GM18502 (cell line): Measurements from ENCODE around the gene KRTAP10-3.
"Not testable (repeated sequence)": the region's sequence is repeated elsewhere in the genome, so short reads cannot be mapped to it uniquely, and the experiment has no call there.

ENCODE experiments used
- ATAC-seq: cut with Tn5 transposase; IDR thresholded peaks from one replicate; pipeline ENCODE4 v1.9.1; 2021; ENCODE audit warnings: mild to moderate bottlenecking; ENCODE audit not compliant: unreplicated experiment, poor library complexity

The KRTAP10-3 gene, protein sequence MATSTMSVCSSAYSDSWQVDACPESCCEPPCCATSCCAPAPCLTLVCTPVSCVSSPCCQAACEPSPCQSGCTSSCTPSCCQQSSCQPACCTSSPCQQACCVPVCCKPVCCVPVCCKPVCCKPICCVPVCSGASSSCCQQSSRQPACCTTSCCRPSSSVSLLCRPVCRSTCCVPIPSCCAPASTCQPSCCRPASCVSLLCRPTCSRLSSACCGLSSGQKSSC

DNA sequence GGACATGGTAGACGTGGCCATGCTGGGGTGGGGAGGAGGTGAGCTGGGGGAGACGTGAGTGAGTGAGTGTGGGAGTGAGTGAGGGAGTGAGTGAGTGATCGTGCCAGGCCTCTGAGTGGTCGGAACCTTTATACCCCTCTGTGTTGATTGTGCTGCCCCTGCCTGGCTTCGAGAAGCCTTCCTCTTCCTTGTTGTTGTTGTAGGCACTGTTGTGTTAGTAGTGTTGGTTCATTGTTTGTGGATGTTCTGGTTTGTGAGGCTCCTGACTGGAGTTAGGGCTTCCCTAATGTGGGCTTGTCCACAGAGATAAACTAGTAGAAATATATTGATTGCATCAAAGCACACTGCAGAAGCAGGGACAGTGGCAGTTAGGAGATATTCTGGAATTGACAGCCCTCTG is at the start of gene KRTAP10-3:
Gene KRTAP10-3, minus strand, starts transcription at position 101 of the 400 bp plus-strand sequence. Its CDS starts 80 bp downstream, at position 21.
- ATAC-seq = no peak

DNA sequence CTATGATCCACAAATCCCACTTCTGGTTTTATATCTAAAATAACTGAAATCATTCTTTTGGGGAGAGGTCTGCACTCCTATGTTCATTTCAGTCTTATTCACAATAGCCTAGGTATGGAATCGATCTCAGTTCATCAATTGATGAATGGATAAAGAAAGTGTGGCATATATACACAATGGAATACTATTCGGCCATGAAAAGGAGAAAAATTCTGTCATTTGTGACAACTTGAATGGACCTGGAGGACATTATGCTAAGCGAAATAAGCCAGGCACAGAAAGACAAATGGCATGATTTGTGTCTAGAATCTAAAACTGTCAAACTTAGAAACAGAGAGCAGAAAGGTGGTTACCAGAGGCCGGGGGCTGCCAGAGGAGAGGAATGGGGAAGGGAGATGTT is 47.9 kb upstream of the KRTAP10-3 start:
- ATAC-seq = no peak

DNA sequence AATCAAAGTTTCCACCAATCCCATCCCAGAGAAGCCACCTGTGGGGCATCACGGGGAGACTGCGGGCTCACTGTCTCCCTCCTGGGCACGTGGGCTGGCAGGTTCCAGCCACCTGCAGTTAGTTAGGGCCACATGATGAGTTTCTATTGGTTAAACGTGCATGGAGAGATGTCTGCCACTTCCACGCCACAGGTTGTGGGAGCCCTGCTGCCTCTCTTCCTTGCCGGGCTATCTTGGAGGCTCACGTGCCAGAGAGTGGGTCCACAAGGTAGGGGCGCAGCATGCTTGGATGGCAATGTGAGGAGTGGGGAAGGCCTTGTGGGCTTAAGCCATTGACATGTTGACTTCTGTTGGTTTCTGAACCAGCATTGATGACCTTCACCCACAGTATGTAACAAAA is 45.3 kb upstream of the KRTAP10-3 start:
- no peak for ATAC-seq

DNA sequence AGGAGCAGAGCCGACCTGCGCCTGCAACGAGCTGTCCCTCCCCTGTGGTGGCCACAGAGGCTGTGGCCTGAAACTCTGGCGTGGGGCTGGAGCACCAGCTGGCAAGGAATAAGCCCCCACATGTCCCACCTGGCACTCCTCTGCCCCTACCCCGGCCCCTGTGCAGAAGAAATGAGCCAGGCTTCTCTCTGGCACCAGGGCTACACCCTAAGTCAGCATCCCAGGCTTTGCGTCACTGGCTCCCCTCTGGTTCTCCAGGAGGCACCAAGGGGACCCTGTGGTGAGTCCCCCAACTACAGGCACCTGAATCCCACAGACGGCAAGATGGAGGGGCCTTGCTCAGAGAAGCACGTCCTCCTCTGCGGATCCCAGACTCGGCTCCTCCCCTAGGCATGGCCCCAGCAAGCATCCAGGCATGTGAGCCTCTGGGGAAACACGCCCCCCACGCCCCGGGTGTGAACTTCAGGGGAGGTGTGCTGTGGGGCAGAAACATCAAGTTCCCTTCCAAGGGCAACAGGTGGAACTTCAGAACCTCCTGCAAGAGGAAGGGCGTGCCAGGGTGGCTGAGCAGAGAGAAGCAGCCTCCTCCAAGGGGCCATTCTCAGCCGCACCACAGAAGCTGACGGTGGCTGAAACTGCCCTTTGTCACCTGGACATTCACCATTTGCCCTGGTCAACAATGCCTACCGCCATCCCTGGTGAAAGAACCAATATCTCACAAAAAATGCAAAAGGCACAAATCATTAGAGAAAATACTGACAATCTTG is 44.7 kb upstream of the KRTAP10-3 start:
- no peak for ATAC-seq

DNA sequence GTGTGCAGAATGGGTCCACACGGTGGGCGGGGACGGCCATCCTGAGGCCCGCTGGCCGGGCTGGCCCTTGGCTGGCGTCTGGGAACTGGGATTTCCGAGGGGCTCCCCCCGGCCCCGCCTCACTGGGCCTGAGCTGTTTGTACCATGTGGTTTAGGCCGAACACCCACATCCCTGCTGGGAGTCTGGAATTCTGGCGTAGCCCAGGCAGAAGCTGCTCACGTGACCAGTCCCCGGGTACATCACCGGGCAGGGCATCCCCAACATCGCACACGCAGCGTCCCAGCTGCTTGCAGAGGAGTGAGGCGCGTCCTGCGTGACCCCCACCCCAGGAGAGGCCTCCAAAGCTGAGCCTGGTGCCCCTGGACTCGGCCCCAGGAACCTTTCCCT is 43.9 kb upstream of the KRTAP10-3 start:
- ATAC-seq = no peak

DNA sequence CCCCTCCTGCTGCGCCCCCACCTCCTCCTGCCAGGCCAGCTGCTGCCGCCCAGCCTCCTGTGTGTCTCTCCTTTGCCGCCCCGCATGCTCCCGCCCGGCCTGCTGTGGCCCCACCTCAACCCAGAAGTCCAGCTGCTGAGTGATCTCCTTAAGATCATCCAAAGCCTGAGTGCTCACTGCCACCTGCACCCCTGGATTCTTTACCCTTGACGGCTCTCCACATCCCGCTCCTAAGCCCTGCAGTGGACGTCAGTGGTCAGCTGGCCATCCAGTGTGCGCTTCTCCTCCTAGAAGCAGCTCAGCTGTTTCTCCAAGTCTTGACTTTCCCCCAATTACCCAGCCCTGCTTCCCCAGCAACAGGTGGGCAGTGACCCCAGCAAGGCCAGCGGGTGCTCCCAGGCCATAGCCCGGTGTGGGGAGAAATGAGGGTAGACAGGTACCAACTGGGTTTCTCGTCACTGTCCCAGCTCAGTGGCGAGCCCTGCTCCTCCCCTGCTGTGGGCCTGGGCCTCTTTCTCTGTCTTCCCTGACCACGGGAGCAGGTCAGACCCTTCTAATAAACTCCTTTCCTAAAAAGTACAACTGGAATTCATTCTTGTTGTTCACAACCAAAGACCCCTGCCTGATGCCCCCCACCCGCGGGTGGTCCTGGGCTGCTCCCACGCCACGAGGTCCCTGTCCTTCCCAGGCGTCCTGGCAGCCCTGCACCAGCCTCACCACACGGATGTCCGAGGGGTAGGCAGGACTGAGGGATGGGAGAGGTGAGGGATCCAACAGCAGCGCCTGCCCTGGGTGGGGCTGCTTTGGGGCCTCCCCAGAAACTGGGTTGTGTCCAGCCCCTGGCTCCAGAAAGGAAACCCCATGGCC is 43.2 kb upstream of the KRTAP10-3 start:
- ATAC-seq = no peak

DNA sequence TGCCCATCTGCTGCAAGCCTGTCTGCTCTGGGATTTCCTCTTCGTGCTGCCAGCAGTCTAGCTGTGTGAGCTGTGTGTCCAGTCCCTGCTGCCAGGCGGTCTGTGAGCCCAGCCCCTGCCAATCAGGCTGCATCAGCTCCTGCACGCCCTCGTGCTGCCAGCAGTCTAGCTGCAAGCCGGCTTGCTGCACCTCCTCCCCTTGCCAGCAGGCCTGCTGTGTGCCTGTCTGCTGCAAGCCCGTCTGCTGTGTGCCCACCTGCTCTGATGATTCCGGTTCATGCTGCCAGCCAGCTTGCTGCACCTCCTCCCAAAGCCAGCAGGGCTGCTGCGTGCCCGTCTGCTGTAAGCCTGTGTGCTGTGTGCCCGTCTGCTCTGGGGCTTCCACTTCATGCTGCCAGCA is 42.5 kb upstream of the KRTAP10-3 start:
- ATAC-seq = not testable (repeated sequence)

DNA sequence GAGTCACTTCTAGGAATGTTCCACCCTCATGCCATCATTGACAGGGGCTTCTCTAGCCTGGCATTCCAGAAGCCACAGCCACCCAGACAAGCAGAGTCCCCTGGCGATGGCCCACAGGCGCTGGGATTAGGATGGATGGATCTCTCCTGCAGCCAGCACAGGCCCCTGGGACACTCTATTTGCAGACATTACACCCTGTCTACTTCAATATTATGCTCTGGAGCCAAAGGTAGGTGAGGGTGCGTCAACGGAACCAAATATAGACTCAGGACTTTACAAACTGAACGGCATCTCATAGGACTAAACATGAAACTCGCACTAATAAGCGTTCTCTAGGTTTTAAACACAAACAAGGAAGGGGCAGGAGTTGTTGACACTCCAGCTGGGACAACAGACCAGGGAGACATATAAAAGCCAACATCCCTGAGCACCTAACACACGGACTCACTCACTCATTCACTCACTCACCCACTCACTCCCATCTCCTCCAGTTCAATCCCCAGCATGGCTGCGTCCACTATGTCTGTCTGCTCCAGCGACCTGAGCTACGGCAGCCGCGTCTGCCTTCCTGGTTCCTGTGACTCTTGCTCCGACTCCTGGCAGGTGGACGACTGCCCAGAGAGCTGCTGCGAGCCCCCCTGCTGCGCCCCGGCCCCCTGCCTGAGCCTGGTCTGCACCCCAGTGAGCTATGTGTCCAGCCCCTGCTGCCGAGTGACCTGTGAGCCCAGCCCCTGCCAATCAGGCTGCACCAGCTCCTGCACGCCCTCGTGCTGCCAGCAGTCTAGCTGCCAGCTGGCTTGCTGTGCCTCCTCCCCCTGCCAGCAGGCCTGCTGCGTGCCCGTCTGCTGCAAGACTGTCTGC is 41.8 kb upstream of the KRTAP10-3 start, which contains the start of gene KRTAP10-7:
Gene KRTAP10-7, plus strand, starts transcription at position 480 of the 861 bp plus-strand sequence. Its CDS starts 25 bp downstream, at position 505.
- ATAC-seq = not testable (repeated sequence)

DNA sequence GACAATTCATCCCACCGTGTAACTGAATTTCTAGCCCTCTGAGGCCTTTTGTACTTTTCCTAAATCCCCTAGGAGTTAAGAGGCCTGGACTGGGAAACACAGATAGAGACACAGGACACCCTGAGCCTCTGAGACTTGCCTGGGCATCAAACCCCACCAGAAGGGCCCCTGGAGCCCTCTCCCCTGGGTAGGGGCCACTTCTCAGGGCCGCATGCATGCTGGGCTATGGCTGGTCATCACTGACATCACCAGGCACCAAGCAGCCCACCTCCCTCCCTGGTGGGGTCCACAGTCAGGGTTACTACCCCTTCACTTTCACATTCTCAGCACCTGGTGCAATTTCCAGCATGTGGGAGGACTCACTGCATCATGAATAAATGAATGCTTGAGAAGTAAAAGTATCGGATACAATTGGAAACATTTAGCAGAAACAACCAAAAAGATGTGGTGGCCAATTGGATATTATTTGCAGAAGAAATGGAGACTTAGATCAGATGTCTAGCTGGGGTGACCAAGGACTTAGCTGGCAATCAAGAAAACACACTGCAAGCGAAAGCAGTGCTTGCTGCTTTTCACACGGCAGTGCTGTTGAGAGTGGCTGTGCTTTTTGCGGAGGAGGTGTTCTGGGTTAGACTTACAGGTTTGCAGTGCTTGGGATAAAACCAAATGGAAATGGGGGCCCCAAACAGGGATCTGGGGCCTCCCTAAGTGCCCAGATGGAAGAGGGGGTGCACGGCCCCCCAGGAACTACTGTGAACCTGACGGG is 40.9 kb upstream of the KRTAP10-3 start:
- no peak for ATAC-seq

DNA sequence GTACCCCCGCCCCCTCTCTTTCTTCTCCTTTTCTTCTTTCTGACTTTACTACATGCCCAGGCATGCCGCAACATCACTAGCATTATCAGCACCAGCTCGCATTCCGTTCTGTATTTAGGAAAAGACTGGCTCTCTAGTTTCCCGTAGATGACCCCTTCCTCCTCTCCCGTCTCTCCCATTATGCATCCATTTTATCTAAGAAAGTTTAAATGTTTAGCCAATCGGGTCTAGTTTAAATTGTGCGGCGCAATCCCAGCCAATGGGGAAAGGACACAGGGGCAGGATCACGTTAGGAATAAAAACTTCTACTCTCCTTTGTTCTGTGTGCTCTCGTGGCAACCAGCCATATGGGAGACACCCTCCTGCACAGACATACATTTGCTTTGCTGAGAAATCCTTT is 39.5 kb upstream of the KRTAP10-3 start:
- ATAC-seq = no peak

DNA sequence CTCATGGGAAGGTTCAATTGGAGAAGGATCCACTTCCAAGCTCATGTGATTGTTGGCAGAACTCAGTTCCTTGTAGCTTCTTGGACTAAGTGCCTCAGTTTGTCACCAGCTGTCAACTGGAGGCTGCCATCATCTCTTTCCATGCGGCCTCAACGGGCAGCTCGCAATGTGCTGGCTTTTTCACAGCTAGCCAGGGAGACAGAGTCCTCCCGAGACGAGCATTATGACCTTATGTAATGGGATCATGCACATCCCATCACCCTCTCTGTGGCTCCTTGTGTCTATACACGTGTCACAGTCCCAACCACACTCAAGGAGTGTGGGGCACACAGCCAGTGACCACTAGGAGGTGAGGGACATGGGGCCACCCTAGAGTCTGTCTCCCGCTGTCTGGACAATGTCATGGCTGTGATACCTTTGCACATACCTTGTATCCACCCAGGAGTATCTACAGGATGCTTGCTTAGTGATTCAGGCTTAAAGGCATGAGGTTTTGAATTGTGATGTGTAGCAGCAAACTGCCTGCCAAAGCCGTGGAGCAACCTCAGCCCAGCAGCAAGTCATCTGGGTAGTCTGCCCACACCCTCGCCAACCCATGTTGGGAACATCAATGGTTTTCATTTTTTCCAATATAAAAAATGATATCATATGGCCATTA is 37.6 kb upstream of the KRTAP10-3 start:
- ATAC-seq = no peak

DNA sequence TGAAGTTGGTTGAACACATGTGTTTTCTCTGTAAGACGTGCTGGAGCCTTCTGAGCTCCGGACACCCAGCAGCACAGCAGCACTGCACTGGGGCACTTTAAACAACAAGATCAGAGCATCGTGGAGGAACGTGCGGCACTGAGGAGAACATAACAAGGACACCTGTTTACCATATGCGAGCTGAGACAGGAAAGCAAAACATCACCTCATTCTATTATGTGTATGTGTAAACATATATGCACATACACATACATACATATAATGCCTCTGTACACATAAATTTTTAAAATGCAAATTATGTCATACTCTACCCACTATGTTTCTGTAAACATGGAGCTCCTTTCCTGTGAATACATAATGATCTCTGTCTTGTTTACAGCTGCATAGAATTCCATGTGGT is 36.9 kb upstream of the KRTAP10-3 start:
- no peak for ATAC-seq

DNA sequence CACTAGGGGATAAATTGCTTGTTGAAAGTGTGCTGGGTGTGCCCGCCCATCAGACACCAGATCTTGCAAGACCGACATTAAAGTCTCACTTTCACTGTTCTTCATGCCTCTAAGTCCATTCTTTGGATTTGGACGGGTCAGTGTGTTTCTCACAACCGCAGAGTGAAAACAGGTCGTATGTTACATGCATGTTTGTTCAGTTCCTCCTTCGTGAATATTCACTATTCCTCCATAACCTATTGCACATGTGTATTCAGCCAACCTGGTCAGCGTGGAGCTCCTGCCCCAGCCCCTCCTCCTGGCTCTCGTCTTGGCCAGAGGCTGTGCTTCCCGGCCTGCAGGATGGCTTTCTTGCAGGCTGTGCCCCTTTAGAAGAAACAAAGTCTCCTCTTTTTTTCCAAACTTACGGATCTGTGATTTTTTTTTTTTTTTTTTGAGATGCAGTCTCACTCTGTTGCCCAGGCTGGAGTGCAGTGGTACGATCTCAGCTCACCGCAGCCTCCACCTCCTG is 35.9 kb upstream of the KRTAP10-3 start:
- no peak for ATAC-seq

DNA sequence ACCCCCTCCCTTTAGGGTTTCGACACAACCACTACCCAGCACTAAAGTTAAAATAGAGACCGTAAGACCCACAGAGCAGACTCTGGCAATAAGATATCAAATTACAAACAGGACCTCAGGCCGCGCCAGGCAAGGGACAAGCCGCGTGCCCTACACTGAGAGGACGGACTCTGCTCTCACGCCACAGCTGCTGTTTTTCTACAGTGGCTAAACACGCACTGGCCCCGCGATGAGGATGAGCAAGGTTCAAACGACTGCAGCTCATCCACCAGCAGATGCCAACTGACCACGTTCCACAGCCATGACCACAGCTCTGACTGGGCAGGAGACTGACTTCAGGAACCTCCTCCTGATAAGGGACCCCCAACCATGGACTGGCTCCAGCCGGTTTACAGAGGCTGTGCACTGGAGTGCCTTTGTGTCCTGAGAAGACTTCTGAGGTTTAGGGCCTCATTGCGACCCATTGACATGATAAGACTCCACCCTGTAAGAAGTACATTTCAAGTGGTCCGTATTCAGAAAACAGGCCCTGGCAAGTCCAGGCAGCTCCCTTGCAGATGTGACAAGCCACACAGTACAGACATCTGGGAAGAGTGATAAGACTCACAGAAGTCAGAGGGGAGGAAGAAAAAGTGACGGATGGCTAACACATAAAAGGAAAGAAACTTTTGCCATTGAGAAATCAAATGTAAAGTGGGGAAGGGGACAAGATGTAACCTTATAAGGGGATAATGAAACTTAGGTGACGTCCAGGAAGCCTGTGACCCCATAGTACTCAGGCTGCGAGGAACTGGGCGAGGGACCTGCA is 35.2 kb upstream of the KRTAP10-3 start:
- ATAC-seq = no peak

DNA sequence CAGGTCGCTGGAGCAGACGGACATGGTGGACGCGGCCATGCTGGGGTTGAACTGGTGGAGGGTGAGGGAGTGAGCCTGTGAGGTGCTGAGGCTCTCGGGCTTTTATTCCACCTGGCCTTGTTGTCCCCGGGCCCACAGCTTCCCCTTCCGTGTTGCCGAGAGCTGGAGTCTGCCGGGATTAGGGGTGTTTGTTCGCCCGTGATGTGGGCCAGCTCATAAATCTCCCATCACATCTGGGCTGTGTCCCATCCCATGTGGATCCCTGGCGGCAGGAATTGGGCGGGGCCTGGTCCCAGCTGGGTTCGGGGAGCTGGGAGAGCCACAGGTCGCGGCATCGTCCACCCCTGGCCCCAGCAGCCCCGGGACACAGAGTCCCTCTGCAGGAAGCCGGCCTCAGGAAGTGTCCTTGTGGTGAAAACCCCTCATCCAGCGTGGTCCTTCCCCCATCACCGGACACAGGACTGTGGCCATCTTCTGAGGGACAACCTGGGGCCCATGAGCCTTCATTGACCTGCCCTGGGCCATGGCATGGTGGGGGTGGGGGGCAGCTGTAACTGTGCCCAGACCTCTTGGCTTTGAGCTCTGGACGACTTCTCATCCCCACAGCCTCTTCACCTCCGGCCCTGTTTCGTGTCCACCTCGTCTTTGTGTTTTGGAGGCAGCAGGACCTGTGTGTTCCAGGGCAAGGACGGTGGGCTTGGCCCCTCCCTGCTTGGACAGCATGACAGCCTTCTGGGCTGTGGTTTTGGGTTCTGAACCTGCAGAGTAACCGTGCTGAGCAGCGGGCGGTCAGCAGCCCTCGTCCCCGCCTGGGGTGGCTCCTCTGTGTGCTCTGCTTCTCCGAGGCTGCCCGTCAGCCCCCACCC is 34.1 kb upstream of the KRTAP10-3 start, which contains the start of gene KRTAP10-6:
Gene KRTAP10-6, minus strand, starts transcription at position 60 of the 866 bp plus-strand sequence. Its CDS starts 21 bp downstream, at position 39.
- ATAC-seq = no peak

DNA sequence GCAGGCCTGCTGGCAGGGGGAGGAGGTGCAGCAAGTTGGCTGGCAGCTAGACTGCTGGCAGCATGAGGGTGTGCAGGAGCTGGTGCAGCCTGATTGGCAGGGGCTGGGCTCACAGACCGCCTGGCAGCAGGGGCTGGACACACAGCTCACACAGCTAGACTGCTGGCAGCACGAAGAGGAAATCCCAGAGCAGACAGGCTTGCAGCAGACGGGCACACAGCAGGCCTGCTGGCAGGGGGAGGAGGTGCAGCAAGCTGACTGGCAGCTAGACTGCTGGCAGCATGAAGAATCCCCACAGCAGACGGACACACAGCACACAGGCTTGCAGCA is 33.2 kb upstream of the KRTAP10-3 start:
- ATAC-seq = not testable (repeated sequence)
